ENCODE data around the gene ZCCHC13. TPM values are rescaled to one million over a fixed set of nuclear protein-coding genes. Genes with fewer than 3 reads are reported as not detected.

Gene ZCCHC13
- total and polyA plus RNA-seq, 2 donors (not counting 1 experiment from before 2014, with no cell fraction given): not detected

DNA sequence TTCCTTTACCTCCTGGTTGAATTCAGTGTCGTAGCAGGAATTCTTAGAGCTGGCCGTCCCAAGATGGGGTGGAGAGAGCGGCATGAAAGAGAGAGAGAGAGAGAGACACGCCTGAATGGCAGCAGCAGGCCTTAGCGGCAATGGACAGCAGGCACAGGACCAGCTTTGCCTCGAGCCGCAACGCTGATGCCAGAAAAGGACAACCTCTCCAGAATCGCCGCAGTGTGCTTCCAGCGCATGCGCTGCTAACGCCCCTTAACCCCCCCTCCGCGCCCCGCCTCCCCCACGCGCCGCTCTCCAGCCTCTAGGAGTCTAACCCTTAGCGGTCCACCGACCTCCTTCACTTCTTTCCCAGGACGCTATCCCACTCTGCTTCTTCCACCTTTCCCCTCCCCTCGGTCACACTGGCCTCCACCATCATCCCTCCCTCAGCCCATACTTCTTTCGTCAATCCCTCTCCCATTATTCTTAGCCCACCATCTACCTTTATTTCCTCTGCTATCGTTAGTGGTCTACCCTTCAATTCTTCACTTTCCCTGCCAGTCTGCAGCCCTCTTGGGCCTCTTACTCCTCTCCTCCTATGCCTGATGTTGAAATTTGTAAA lies 10.5 kb upstream of the ZCCHC13 start:
- Histone ChIP-seq H3K4me3 (replicated peaks in 1 of 4; ENCODE audit: control extremely low read depth in 1 of 4, insufficient read depth in 1 of 4, low read depth in 3 of 4, low read length in 4 of 4) (peak overlapping the region; percentile 77 to 84 (median 80)), H3K27me3 (ENCODE audit: control insufficient read depth, insufficient read depth, low read length) (no peaks in the 10 kb centered on the region), H3K4me2 (ENCODE audit: extremely low read depth, insufficient read depth, low read length) (peak overlapping the region; percentile 92), H3K9me3 (ENCODE audit: control insufficient read depth, insufficient read depth, low read depth, low read length) (no peaks in the 10 kb centered on the region), H3K4me1 (ENCODE audit: control insufficient read depth, extremely low read depth, insufficient read depth, low read length) (no peaks in the 10 kb centered on the region), H3K27ac (ENCODE audit: insufficient read depth, low read length) (peak overlapping the region; percentile 99), H4K20me1 (ENCODE audit: control insufficient read depth, extremely low read depth, insufficient read depth, low read length) (no peaks in the 10 kb centered on the region), H2AFZ (ENCODE audit: low read length) (peak overlapping the region; percentile 80), H3K9ac (ENCODE audit: insufficient read depth, low read length) (peak overlapping the region; percentile 52), H3K36me3 (ENCODE audit: control insufficient read depth, insufficient read depth, low read length) (no peaks in the 10 kb centered on the region), H3K79me2 (ENCODE audit: control insufficient read depth, insufficient read depth, low read length) (peaks cover 38% of the 10 kb centered on the region)
- peak; percentile 71 to 80 for DNase-seq (ENCODE audit: low read depth in 2 of 2)
- TF ChIP-seq, protein P1, sequence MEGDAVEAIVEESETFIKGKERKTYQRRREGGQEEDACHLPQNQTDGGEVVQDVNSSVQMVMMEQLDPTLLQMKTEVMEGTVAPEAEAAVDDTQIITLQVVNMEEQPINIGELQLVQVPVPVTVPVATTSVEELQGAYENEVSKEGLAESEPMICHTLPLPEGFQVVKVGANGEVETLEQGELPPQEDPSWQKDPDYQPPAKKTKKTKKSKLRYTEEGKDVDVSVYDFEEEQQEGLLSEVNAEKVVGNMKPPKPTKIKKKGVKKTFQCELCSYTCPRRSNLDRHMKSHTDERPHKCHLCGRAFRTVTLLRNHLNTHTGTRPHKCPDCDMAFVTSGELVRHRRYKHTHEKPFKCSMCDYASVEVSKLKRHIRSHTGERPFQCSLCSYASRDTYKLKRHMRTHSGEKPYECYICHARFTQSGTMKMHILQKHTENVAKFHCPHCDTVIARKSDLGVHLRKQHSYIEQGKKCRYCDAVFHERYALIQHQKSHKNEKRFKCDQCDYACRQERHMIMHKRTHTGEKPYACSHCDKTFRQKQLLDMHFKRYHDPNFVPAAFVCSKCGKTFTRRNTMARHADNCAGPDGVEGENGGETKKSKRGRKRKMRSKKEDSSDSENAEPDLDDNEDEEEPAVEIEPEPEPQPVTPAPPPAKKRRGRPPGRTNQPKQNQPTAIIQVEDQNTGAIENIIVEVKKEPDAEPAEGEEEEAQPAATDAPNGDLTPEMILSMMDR (conservative IDR thresholded peaks at IDR 0.05 in 1 of 2, IDR thresholded peaks at IDR 0.05 in 1 of 2; ENCODE audit: low read depth in 1 of 2, low read length in 2 of 2): no peak
- TF ChIP-seq EZH2 (IDR thresholded peaks at IDR 0.05; ENCODE audit: low read length, missing control alignments): no peak

DNA sequence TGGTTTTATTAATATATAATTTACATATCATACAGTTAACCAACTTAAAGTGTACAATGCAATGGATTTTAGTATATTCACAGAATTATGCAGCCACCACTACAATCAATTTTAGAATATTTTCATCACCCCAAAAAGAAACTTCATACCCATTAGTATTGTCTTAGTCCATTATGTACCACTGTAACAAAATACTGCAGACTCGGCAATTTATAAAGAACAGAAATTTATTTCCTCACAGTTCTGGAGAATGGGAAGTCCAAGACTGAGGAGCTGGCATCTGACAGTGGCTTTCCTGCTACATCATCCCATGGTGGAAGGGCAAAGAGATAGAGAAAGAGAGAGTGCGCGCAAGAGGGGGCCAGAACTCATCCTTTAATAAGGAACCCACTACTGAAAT lies 8.9 kb upstream of the ZCCHC13 start:
- Histone ChIP-seq H3K9me3 (ENCODE audit: control insufficient read depth, insufficient read depth, low read depth, low read length) (no peaks in the 10 kb centered on the region), H3K4me3 (replicated peaks in 1 of 4; ENCODE audit: control extremely low read depth in 1 of 4, insufficient read depth in 1 of 4, low read depth in 3 of 4, low read length in 4 of 4) (no peak overlapping the region), H3K27ac (ENCODE audit: insufficient read depth, low read length) (no peak overlapping the region), H3K79me2 (ENCODE audit: control insufficient read depth, insufficient read depth, low read length) (peaks cover 22% of the 10 kb centered on the region), H2AFZ (ENCODE audit: low read length) (no peak overlapping the region), H3K4me2 (ENCODE audit: extremely low read depth, insufficient read depth, low read length) (no peak overlapping the region), H3K4me1 (ENCODE audit: control insufficient read depth, extremely low read depth, insufficient read depth, low read length) (no peaks in the 10 kb centered on the region), H4K20me1 (ENCODE audit: control insufficient read depth, extremely low read depth, insufficient read depth, low read length) (no peaks in the 10 kb centered on the region), H3K27me3 (ENCODE audit: control insufficient read depth, insufficient read depth, low read length) (no peaks in the 10 kb centered on the region), H3K9ac (ENCODE audit: insufficient read depth, low read length) (no peak overlapping the region), H3K36me3 (ENCODE audit: control insufficient read depth, insufficient read depth, low read length) (no peaks in the 10 kb centered on the region)
- no peak for DNase-seq (ENCODE audit: low read depth in 2 of 2)
- TF ChIP-seq EZH2 (IDR thresholded peaks at IDR 0.05; ENCODE audit: low read length, missing control alignments): no peak
- TF ChIP-seq, protein P1 (conservative IDR thresholded peaks at IDR 0.05 in 1 of 2, IDR thresholded peaks at IDR 0.05 in 1 of 2; ENCODE audit: low read depth in 1 of 2, low read length in 2 of 2): no peak

- DNase-seq (ENCODE audit: low read depth in 2 of 2): no peak
- TF ChIP-seq, protein P1 (conservative IDR thresholded peaks at IDR 0.05 in 1 of 2, IDR thresholded peaks at IDR 0.05 in 1 of 2; ENCODE audit: low read depth in 1 of 2, low read length in 2 of 2): no peak
- TF ChIP-seq EZH2 (IDR thresholded peaks at IDR 0.05; ENCODE audit: low read length, missing control alignments): no peak
- Histone ChIP-seq H3K4me1 (ENCODE audit: control insufficient read depth, extremely low read depth, insufficient read depth, low read length) (no peaks in the 10 kb centered on the region), H4K20me1 (ENCODE audit: control insufficient read depth, extremely low read depth, insufficient read depth, low read length) (no peaks in the 10 kb centered on the region), H3K27me3 (ENCODE audit: control insufficient read depth, insufficient read depth, low read length) (no peaks in the 10 kb centered on the region), H3K27ac (ENCODE audit: insufficient read depth, low read length) (no peak overlapping the region), H3K9ac (ENCODE audit: insufficient read depth, low read length) (no peak overlapping the region), H2AFZ (ENCODE audit: low read length) (no peak overlapping the region), H3K36me3 (ENCODE audit: control insufficient read depth, insufficient read depth, low read length) (no peaks in the 10 kb centered on the region), H3K9me3 (ENCODE audit: control insufficient read depth, insufficient read depth, low read depth, low read length) (no peaks in the 10 kb centered on the region), H3K4me3 (replicated peaks in 1 of 4; ENCODE audit: control extremely low read depth in 1 of 4, insufficient read depth in 1 of 4, low read depth in 3 of 4, low read length in 4 of 4) (no peak overlapping the region), H3K4me2 (ENCODE audit: extremely low read depth, insufficient read depth, low read length) (no peak overlapping the region), H3K79me2 (ENCODE audit: control insufficient read depth, insufficient read depth, low read length) (no peaks in the 10 kb centered on the region)
These were observed 6.2 kb upstream of the ZCCHC13 start for GRCh38 chrX:74297766-74298165.
